ENCODE results near the gene ARX. TPM values are rescaled to one million over a fixed set of nuclear protein-coding genes. Genes with fewer than 3 reads are reported as not detected.
A peak's percentile ranks its signal among the peaks of the same experiment; 100 is the strongest.

Gene ARX
- total RNA-seq, 1 experiment from 2014 or later, result 0.24 TPM

- Histone ChIP-seq H3K18ac (ENCODE audit: insufficient read length, low read depth, low read length) (no peak overlapping the region), H3K4me2 (ENCODE audit: insufficient read depth, insufficient read length, low read length) (no peak overlapping the region), H4K8ac (replicated peaks; ENCODE audit: insufficient read length, low read depth, low read length) (no peak overlapping the region), H3K4me1 (ENCODE audit: insufficient read depth, low read length) (no peaks in the 10 kb centered on the region), H3K4ac (ENCODE audit: low read depth, low read length) (no peak overlapping the region), H2BK12ac (ENCODE audit: insufficient read length, low read depth, low read length) (no peak overlapping the region), H3K27me3 (ENCODE audit: insufficient read depth, low read length) (no peaks in the 10 kb centered on the region), H3K23ac (ENCODE audit: insufficient read length, low read depth, low read length) (no peak overlapping the region), H4K5ac (ENCODE audit: insufficient read length, low read depth, low read length) (no peak overlapping the region), H3K27ac (ENCODE audit: insufficient read length, low read depth, low read length) (no peak overlapping the region), H3K23me2 (ENCODE audit: insufficient read length, low read depth, low read length, poor library complexity, severe bottlenecking) (no peaks in the 10 kb centered on the region), H4K91ac (ENCODE audit: insufficient read length, low read depth, low read length) (no peak overlapping the region), H3K79me2 (ENCODE audit: insufficient read depth, low read length) (no peaks in the 10 kb centered on the region), H2BK20ac (ENCODE audit: low read depth, low read length, poor library complexity, severe bottlenecking) (no peak overlapping the region), H2BK5ac (ENCODE audit: insufficient read length, low read length) (no peak overlapping the region), H2BK120ac (ENCODE audit: low read depth, low read length, poor library complexity, severe bottlenecking) (no peak overlapping the region), H2AFZ (ENCODE audit: low read length) (no peak overlapping the region), H4K20me1 (ENCODE audit: control insufficient read depth, insufficient read depth, insufficient read length) (no peaks in the 10 kb centered on the region), H3T11ph (ENCODE audit: low read length) (no peak overlapping the region), H3K9me3 (ENCODE audit: control insufficient read depth, low read depth, low read length) (no peaks in the 10 kb centered on the region), H3K14ac (ENCODE audit: insufficient read depth, low read length) (no peak overlapping the region), H3K79me1 (ENCODE audit: insufficient read depth, low read depth, low read length, poor library complexity, severe bottlenecking) (no peaks in the 10 kb centered on the region), H2AK5ac (ENCODE audit: insufficient read length, low read length) (no peak overlapping the region), H3K56ac (ENCODE audit: insufficient read length, low read depth, low read length) (no peak overlapping the region), H2BK15ac (ENCODE audit: low read depth, low read length) (no peak overlapping the region), H3K9ac (ENCODE audit: extremely low read depth, insufficient read length, low read length) (no peak overlapping the region)
- WGBS (ENCODE audit: extremely low coverage, insufficient read length, low lambda C conversion rate), result no CpG with 5 or more reads among the region's 10 CpGs
- H3K36me3 Mint-ChIP-seq (ENCODE audit: insufficient read depth in 1 of 3, low read depth in 3 of 3), result peaks cover 0 to 5% (median 2%) of the 10 kb centered on the region in 3 experiments; a peak in 4 of 7 replicates
- H3K27me3 Mint-ChIP-seq (ENCODE audit: low read depth), result no peaks in the 10 kb centered on the region
- H3K4me1 Mint-ChIP-seq, result peaks cover 0 to 3% of the 10 kb centered on the region in 2 experiments; a peak in 1 of 4 replicates
- TF ChIP-seq CTCF (conservative IDR thresholded peaks at IDR 0.05), result 0 out of 3 replicates have a peak, but pooled peaks have one; percentile 0
- H3K27ac Mint-ChIP-seq, result no peak overlapping the region
- H3K9me3 Mint-ChIP-seq, result peaks cover 3% of the 10 kb centered on the region in 2 experiments; a peak in 4 of 5 replicates
- H3K4me3 Mint-ChIP-seq, result no peak overlapping the region
- no peak for DNase-seq
Measured at GRCh38 chrX:25039036-25039435, 23.3 kb upstream of the ARX start.
